Measurements from ENCODE around the gene PGC.

- no peak for TF ChIP-seq ATF2 (IDR thresholded peaks at IDR 0.05; ENCODE audit: low read length)
- TF ChIP-seq SIX5 (IDR thresholded peaks at IDR 0.05; ENCODE audit: low read depth, low read length), result no peak
- TF ChIP-seq PHF8 (conservative IDR thresholded peaks at IDR 0.05; ENCODE audit: low read depth, low read length), result no peak
- no peak for TF ChIP-seq SUZ12 (IDR thresholded peaks at IDR 0.05; ENCODE audit: low read length)
- no peak for TF ChIP-seq ZNF274 (IDR thresholded peaks at IDR 0.05; ENCODE audit: borderline replicate concordance, extremely low read depth, low read length)
- TF ChIP-seq CTCF (IDR thresholded peaks at IDR 0.05; ENCODE audit: control extremely low read depth in 1 of 3, insufficient read depth in 1 of 3, low read depth in 1 of 3, low read length in 3 of 3), result no peak
- TF ChIP-seq EP300 (IDR thresholded peaks at IDR 0.05; ENCODE audit: borderline replicate concordance in 1 of 2, low read depth in 2 of 2, low read length in 2 of 2), result no peak
- TF ChIP-seq POLR2A (IDR thresholded peaks at IDR 0.05; ENCODE audit: control extremely low read depth in 1 of 2, low read depth in 2 of 2, low read length in 2 of 2), result no peak
- TF ChIP-seq ASH2L (IDR thresholded peaks at IDR 0.05; ENCODE audit: low read length), result no peak
- no peak for TF ChIP-seq MAX (IDR thresholded peaks at IDR 0.05)
- no peak for TF ChIP-seq TBP (IDR thresholded peaks at IDR 0.05; ENCODE audit: low read depth, low read length)
Measured at GRCh38 chr6:41748542-41748941, 1.3 kb upstream of the PGC start.

All from H1 (cell line).